Skeletal muscle cell (primary cell): ENCODE results near the gene DISP1.

Experiments used
- DNase-seq: peaks from one replicate; pipeline ENCODE4 v3.0.0-alpha.2; 2010; ENCODE audit warnings: low read depth
- H3K4me3 ChIP-seq: 2 replicates; pipeline ENCODE4 v1.5.1; 2011; ENCODE audit warnings: low read depth, mild to moderate bottlenecking, control low read depth, low read length, moderate library complexity

Gene DISP1

GRCh38 chr1:222792744-222793143, 22.1 kb upstream of the DISP1 start:
- no peak overlapping the region for H3K4me3 ChIP-seq
- no peak for DNase-seq

- H3K4me3 ChIP-seq = no peak overlapping the region
- DNase-seq = no peak
These were observed 20.0 kb upstream of the DISP1 start for GRCh38 chr1:222794656-222795474.

DNA sequence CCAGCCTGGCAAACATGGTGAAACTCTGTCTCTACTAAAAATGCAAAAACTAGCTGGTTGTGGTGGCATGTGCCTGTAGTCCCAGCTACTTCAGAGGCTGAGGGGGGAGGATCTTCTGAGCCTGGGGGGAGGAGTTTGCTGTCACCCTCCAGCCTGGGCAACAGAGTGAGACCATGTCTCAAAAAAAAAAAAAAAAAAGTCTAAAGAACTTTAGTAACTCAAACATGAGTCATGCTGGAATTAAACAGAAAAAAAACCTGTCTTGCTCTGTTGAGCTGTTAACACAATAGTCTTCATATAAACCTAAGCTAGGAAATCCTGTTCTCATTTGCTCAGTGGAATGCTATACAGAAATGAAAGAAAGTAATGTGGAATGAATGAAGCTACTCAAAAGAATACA, 16.7 kb upstream of the DISP1 start:
- H3K4me3 ChIP-seq = no peak overlapping the region
- no peak for DNase-seq

DNA sequence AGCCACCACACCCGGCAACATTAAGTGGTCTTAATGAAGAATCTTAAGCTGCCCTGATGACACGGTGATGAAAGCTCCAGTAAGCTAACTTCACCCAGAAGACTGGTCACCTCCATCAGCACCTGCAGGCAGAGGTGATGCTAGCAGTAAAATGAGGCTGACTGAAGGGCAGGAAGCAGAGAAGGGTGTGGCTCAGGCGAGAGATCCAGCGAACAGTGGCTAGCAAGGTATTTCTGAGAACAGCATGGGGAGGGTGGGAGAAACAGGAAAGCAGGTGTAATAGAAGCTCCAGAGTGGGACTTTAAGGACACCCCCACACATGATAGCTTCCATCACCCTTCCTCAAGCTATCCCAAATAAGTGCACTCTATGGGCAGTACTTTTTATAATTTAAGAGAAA, 15.9 kb upstream of the DISP1 start:
- no peak overlapping the region for H3K4me3 ChIP-seq
- no peak for DNase-seq

GRCh38 chr1:222801067-222801466, 13.8 kb upstream of the DISP1 start:
- DNase-seq = no peak
- no peak overlapping the region for H3K4me3 ChIP-seq

DNA sequence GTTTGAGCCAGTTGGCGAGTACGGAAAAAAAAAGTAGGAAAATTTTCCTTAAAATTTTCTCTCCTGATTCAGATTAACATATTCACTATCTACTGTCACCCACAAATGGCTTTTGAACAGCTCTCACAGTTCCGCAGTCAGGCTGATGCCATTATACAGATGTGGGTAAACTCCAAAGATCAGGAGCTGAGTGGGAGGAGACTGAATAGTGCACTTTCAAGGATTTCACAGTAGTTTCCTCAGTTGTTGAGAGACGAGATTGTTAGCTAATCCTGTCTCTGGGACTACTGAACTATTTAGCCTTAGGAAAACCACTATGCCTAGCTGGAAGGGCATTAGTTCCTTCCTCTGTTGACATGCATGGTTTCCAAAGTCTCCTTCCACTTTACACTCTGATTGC, 3.2 kb upstream of the DISP1 start:
- no peak for DNase-seq
- H3K4me3 ChIP-seq = no peak overlapping the region

DNA sequence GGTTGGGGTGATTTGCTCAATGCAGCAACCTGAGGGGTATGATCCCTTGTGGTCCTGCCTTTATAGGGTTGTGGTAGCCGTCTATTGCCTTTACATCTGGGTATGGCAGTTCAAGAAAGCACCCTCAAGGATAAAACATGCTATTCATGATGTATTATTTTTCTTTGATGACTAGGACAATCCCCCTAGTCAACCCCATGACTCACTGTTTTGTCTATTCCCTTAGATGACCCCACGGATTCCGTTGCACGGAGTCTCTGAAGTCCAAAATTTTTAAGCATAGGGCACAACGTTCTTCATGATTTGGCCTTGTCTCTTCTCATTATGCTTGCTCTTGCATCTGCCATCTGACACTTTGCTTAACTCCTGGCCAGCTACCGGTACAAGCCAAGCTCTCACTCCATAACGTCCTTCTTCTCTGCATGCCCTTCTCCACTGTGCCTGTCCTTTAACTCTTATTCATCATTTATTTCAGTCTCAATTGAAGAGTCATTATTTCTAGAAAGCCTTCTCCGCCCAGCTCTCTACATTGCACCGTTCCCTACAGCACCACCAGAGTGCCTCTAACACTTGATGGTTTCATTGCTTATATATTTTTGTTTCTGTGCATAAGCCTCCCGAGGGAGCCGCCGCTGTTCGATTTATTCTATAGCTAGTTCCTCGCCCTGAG, 838 bp upstream of the DISP1 start:
- DNase-seq = no peak

DNA sequence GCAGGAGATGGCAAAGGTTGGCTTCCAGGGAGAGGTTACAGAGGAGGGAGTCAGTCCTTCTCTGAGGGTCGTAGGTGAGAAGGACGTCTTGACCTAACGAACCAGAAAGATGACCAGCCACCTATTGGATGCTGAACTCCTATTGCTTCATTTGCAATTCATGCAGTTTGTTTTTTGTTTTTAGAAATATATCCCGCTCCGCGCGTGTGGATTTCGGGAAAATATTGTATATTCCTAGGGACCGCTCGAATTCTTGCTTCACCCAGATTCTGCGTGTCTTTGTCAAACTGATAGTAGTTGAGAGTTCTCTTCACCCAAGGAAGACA, 564 bp downstream of the DISP1 start:
- H3K4me3 ChIP-seq = peak overlapping the region; percentile 98
- DNase-seq = no peak

More for the DNA sequence above, 838 bp upstream of the DISP1 start:
- peak overlapping the region; percentile 98 for H3K4me3 ChIP-seq

- no peak overlapping the region for H3K4me3 ChIP-seq
- peak; percentile 81 for DNase-seq
These were observed 2.7 kb downstream of the DISP1 start for GRCh38 chr1:222817529-222817928.

- no peak overlapping the region for H3K4me3 ChIP-seq
- no peak for DNase-seq
These were observed 3.3 kb downstream of the DISP1 start for GRCh38 chr1:222818171-222818570.

- DNase-seq = no peak
- H3K4me3 ChIP-seq = no peak overlapping the region
These were observed 5.4 kb downstream of the DISP1 start for GRCh38 chr1:222820171-222820712.

DNA sequence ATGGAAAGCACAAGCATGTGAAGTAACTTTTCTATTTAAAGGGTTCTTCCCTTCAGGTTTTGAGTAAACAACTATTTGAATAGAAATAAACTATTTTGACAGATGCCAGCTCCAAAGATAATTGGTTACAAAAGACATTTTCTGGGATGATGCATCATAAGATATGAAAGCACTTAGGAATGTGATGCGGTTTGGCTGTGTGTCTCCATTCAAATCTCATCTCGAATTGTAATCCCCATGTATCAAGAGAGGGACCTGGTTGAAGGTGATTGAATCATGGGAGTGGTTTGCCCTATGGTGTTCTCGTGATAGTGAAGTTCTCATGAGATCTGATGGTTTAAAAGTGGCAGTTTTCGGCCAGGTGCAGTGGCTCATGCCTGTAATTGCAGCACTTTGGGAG, 6.4 kb downstream of the DISP1 start:
- no peak for DNase-seq
- no peak overlapping the region for H3K4me3 ChIP-seq

GRCh38 chr1:222823695-222824094, 8.9 kb downstream of the DISP1 start:
- DNase-seq = no peak
- no peak overlapping the region for H3K4me3 ChIP-seq

DNA sequence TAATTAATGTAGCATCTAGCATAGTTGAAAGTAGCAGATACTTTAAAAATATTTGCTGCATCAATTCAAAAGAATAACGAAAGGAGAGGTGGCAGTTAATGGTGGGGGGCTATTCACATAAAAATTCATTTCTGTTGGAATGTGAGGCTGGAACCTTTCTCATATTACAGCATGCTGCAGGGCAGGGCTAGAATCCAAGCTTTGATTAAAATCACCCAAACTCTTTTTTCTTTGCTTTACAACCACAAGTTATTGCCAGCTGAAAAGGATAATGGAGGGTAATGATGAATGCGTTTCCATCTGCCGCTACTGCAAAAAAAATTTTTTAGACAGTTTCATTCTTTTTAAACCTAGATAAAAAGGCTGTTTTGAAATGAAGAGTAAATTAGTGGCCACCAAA, 9.8 kb downstream of the DISP1 start:
- no peak for DNase-seq
- no peak overlapping the region for H3K4me3 ChIP-seq

DNA sequence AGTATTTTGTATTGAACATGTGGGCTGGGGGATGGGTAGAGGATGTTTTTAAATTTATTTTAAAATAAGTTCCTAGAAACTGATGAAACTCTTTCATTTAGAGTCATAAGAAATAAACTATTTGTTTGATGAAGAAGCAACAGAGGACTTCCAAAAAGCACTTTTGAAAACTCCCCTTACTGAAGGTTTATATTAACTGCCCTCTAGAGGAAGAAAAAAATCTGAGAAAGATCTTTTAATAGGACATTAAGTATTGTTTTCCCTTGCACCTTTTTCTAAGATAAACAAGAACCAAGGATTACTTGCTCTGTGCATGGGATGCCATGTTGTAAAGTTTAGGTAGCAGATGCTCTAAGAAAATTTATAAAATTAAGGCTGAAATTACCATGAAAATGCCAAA, 14.1 kb downstream of the DISP1 start:
- H3K4me3 ChIP-seq = no peak overlapping the region
- DNase-seq = no peak

DNA sequence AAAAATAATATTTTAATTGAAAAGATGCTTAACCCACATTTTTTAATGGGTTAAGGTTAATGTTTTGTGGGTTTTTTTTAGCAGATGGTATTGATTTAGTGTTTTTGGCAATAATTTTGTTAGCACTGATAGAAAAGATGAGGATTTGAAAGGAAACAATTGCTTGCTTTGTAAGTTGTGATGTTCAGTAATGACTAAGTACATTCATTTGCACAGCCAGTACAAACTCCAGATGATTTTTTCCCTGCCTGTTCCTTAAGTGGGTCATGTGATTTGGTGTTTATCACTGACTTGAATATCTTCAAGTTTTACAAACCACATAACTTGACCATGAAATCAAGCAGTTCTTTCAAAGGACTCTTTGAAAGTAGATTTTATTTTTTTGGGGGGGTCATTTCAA, 15.0 kb downstream of the DISP1 start:
- no peak for DNase-seq
- H3K4me3 ChIP-seq = no peak overlapping the region

DNA sequence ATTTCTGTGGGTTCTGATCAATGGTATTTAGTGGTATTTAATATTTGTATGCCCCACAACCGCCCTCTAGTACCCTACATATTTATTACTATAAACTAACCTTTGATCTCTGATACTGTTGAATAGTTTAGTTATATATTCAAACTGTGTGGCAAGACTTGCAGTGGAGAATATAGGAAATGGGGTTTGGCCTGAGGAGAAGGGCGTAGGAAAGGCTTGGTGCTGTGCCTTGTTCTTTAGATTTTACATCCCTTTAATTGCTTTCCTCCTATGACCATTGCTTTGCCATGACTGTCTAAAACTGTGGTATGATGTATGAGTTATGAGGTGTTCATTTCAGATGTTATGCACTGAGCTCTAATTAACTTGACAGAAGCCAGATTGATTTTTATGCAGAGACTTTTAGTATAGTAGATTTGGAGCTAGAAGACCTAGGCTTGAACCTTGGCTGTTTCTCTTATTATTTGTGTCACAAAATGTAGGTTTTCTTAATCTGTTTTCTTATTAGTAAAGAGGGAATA, 18.6 kb downstream of the DISP1 start:
- H3K4me3 ChIP-seq = no peak overlapping the region
- DNase-seq = no peak

GRCh38 chr1:222843469-222844410, 28.9 kb downstream of the DISP1 start:
- H3K4me3 ChIP-seq = no peak overlapping the region
- no peak for DNase-seq

DNA sequence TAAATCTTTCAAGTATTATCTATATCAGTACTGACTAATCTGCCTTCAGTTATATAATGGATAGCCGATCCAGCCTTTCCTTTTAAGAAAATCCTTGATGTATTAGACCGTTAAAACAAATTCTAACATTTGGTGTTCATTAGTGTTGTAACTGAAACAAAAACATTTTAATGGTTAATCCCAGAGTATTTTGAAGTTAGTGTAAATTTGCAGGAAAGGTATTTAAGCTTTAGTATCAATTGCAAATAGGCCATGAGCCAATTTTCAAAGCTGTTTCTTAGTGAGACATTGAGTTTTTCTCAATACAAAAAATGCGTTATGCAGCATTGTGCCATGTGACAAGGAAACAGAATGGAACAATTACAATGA, 29.6 kb downstream of the DISP1 start:
- no peak overlapping the region for H3K4me3 ChIP-seq
- no peak for DNase-seq

GRCh38 chr1:222845763-222846162, 30.9 kb downstream of the DISP1 start:
- no peak for DNase-seq
- H3K4me3 ChIP-seq = no peak overlapping the region
